GM19193 (cell line): ENCODE measurements around the gene BAD.

Experiments used
- POLR2A ChIP-seq: IDR thresholded peaks from 4 replicates; pipeline ENCODE4 v1.6.1; 2011; ENCODE audit not compliant: insufficient read depth, insufficient read length; ENCODE audit errors: extremely low read depth

Gene BAD

DNA sequence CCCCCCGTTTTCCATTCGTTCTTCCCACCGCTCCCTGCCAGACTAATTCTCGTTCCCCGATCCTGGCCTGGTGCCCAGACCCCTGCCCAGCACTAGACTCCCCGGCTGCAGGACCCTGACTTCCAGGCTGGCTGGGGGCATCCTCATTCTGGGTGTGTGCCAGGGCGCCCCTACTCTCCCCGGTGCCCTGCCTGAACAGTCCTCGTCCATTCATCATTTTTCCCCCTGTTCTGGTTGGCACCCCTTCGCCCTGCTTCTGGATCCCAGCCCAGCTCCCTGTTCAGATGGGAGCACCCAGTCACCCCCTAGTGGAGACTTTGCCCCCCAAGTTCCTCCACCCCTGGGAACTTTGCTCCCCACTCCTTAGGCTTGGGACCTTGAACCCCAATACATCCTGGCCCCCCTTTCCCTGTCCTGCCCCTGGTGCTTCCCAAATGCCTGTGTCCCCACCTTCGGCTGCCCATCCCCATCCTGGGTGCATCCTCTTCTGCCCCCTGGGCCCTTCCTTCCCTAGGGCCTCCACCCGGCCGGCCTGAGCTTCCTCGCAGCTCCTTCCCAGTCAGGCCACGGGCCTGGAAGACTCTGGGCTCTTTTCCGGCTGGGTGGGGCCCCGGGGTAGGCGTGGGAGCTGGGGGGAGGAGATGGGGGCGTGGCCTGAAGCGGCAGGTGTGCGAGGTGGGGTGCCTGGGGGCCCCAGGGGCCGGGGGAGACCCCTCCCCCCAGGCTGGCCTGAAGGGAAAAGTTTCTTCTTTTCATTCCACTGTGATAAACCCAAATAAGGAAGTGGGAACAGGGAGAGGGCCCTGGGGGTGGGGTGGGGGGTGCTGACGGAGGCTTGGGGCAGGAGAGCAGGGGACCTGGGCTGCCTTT lies 32.2 kb downstream of the BAD start:
- no peak for TF ChIP-seq POLR2A

DNA sequence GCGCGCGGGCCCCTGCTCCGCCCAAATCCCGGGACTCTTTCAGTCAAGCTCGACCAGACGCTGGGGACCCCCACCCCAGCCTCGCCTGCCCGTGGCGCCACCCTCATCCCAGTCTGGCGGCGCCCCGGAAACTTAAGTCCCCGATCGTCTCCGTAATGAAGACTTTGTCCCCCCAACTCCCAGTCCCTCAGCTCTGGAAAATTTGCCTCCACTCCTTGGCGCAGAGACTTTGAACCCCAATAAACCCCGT lies 32.8 kb downstream of the BAD start:
- TF ChIP-seq POLR2A = no peak

DNA sequence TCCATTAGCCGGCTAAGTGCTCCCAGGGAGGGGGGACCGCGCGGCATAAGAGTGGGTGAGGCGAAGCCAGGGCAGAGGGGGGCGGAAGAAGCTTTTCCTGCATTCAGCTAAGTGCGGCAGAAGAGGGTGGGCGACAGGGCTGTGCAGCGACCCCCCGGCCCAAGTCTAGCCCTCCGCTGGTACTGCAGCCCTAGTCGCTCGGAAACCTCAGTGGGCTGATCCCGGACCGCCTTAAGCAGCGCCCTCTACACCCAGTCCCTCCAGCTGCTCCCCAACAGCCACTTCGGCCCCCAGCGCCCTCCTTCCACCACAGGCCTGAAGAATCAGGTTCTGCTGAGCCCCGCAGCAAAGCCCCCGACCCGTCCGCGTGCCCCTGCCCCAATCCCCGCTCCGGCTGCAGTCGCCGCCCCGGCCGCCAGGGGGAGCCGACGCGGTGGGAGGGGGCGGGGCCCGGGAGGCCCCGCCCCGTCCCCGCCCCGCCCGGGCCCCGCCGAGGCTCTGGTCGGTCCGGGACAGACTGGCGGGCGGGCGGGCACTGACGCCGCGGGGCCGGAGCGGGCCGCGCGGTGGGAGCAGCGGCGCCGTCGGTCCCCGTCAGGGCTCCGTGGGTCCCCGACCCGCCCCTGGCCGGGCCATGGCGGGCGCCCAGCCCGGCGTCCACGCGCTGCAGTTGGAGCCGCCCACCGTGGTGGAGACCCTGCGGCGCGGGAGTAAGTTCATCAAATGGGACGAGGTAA lies 33.3 kb downstream of the BAD start, which contains the start of gene PLCB3:
Gene PLCB3 (plus strand): TSS at position 515 of the 737 bp plus-strand sequence. CDS start 120 bp downstream, at position 635.
- TF ChIP-seq POLR2A = peak; percentile 48

DNA sequence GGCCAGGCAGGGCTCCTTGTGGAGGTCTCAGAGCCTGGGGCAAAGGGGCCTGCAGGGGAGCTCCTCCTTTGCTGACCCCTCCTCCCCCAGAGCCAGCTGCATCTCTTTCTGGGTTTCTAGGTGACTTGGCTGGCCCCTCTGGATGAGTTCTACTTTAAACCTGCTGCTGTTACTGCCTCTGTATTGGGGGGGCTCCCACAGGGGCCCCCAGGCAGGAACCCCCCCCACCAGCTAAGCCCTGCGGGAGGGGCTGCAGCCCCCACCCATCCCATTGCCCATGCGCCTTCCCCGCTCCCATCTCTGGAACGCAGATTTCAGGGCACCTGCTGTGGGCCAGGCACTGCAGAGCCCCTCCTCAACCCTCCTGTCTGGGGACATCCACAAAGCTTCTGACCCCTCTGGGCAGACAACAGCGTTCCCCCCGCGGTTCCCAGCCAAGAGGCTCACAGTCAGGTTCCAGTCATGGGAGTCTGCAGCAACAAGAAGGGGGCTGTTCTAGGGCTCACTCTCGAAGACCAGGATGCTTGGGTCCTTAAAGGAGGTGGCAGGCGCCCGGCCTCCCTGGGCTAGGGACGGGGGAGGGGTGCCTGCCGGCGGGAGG lies 34.0 kb downstream of the BAD start:
- TF ChIP-seq POLR2A = no peak

DNA sequence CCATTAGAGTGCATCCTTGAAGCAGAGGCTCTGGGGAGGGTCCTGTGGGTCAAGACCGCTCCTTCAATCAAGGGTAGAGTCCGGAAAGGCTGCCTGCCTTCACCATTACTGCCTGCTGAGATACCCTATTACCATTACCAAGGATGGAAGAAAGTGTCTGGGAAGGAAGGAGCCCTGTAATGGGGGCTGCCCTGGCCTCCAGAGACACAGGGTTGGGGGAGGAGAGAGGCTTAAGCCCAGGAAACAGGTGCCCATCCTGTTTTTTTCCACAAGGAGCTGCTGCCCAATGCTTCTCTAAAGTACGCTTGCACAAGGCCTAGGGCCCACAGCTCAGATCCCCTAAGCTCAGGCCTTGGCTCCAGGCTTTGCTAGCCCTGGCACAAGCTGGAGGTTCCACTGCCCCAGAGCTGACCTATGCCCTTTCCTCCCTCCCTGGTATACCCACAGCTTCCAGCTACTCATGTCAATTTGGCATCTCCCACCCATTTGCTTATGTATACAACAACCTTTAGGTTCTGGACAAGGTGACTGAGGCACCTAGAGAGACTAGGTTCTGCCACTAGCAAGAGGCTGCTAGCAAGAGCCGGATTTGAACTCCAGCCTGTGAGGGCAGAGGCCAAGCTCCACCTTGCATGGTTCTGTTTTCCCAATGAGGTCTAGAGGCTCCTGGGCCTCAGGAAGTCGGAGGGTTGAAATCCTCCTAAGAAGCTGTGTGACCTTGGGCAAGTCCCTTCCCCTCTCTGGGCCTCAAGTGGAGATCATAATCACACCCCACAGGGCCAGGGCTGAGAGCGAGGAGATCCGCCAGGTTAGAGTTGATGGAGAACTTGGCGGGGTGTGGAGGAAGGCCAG lies 34.7 kb downstream of the BAD start:
- TF ChIP-seq POLR2A = no peak

DNA sequence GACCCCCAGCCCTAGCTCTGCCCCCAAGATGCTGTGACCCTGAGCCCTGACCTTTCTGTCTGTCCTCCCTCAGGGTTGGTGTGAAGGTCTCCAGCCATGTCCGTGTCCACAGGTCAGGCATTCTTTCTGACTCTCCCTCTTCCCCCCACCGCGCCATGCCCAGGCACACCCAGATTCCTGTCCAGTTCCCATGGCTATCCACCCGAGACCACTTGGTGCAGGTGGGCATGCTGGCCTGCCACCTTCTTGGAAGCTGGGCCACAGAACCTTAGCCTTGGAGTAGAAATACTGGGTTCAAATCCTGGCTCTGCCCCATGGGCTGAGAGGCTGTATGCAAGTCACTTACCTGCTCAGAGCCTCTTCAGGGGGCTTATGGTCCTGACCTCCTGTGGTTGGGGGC lies 35.4 kb downstream of the BAD start:
- no peak for TF ChIP-seq POLR2A

DNA sequence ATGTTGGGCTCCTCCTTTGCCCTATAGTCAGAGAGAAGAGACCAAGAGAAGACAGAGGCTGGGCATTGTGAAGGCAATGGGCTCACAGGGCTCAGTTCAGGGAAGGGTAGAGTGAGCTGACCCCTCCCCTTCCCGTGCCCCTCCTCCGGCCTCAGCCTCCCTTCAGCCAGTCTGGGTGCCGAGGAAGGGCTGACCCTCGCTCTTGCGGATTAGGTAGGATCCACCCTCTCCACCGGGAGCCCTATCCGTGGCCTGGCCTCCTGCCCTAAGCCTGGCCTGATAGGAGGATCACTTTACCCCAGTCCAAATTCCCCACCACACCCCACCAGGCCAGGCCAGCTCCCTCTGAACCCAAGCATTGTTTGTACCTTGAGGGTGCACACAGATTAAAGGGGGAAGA lies 35.9 kb downstream of the BAD start:
- no peak for TF ChIP-seq POLR2A

DNA sequence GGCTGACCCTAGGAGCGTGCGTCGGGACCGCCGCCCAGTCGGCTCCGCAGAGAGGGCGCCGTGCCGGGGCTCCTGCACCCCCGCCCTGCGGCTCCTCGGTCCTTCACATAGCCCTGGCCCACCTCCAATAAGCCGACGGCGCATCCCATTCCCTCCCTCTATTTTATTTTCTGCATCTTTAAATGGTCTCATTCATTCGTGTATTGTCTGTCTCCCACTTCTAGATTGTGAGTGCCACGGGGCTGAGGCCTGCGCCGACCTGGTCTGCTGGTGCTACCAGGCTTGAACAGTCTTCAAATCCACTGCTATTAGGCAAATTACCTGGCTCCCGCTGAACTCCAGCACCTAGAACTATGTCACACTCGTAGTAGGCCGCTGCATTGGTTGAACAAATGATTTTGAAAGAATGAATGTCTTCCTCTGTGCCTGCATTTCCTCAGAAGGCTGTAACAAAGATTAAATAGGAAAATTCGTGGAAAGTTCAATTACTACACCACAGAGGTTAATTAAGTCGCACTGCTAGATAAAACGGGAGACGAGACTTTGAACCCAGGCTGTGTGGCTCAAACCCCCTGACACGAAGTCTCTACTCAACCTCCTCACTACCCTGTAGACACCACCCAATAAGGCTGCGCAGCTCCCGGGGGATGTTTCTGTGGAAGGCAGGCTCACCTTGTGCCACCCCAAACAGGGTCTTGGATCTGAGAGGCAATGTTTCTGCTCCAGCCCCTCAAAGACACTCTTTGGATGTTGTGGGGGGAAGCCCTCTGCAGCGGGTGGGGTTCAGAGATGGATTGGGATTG lies 36.5 kb downstream of the BAD start:
- no peak for TF ChIP-seq POLR2A

DNA sequence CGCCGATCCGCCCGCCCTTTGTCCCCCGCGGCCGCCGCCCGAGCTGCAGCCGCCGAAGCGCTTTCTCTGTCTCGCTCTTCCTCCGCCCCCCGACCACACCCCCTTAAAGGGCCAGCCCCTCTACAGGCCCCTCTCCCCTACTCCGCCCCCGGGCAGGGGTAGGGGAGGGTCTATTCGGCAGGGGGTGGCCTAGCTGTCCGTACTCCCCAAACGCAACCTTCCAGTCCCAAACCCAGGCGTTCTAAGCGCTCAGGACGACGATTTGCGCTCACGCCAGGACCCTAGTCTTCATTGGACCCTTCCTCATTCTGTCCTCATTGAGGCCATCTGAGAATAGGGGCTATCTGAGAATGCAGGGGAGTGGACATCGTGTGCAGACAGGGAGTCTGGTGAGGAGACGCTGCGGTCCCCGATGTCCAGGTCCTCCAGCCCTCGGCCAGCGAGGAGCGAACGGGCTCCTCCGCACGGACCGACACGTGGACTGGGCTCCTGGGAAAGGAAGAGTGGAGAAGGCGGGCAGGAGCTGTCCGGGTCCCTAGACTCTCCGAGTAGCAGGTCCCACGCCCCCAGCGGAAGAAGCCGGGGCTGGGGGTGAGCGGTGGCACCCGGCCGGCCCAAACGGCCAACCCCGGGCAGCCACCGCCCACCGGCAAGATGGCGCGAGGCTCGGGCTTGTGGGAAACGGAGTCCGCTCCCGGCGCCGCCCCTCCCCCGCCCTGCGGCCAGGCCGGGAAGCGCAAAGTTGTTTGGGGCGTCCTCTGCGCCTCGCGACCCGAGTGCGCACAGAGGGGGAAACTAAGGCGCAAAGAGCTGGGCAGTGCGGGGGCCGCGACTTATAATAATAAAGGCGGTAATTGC lies 37.4 kb downstream of the BAD start, which contains the start of gene PPP1R14B:
Gene PPP1R14B (minus strand): TSS at position 73 of the 858 bp plus-strand sequence. CDS start 270 bp downstream, outside the sequence.
- no peak for TF ChIP-seq POLR2A

DNA sequence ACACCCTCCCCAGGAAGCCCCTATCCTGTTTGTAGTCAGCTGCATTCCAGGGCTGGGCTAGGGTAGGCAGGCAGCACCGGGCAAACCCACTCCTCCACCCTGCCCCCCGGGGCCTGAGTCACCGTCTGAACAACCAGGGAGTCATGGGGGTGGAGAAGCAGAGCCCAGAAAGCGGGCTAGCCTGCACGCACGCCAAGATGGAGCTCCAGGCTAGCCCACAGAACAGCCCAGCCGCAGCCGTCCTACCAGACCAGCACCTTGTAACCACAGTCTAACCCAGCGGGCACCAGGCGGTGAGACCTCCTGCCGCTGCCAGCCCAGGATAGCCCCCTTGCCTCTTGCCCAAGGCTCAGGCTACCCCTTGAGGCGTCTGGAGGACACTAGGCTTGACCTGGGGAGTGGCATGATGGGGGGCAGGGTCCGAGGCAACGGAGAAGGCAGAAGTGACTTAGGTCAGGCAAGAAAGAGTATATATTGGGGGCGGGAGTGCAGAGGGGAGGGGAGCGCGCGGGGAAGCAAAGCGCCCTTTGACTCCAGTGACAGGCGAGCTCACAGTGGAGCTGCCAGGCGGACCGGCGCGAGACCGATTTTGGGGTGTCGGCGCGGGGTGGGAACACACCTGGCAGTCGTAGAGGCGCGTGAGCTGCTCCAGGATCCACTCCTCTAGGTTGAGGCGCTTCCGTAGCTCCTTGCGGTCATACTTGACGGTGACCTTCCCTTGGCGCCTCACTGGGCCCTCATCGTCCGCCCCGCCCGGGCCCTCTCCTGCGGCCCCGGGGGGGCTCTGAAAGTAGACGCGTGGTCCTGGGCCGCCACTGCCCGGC lies 38.5 kb downstream of the BAD start:
- peak; percentile 11 for TF ChIP-seq POLR2A

DNA sequence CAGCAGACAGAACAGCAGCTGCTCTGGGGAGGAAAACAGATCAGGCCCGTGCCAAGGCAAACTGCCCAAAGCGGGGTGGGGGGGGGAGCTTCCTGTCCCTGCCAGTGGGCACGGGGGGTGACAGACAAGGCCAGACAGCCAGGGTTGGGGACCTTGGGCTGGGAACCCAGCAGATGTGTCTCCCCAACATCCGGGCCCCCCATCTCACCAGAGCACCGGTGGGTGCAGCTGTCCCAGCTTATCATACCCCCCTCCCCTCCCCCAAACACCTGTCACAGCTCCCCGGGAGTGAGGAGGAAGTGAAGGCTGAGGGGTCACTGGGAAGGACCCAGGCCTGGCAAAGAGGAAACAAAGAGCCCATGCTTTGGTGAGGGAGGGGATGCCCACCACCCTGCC lies 39.1 kb downstream of the BAD start:
- TF ChIP-seq POLR2A = no peak

DNA sequence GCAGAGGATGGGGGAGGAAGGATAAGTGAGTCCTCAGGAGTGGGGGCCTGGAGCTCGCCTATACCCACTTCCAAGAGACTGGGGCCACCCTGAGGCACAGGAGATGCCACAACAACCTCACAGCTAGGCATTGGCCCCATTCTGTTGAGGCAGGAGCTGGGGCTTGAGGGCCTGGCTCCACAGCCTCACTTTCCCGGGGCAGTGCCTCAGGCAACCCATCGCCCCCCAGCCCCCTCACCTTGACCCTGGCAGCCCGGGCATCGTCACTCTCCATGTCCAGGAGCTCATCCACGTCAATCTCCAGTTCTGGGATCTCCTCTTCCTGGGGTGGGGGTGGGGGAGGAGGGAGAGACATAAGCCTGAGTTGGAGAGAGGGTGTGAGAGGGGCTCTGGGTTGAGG lies 39.5 kb downstream of the BAD start:
- TF ChIP-seq POLR2A = no peak
